Neural cell (in vitro differentiated cells): ENCODE data around the gene HOXA5. TPM values are rescaled to one million over a fixed set of nuclear protein-coding genes. Genes with fewer than 3 reads are reported as not detected.

Source experiments
- H2AFZ ChIP-seq: fragments of 200-600, 300-800 bp; sonication (generic), shearing (Covaris generic); 2 replicates; pipeline ENCODE4 v1.6.0; 2014; ENCODE audit warnings: low read depth, mild to moderate bottlenecking, antibody characterized with exemption, low read length, moderate library complexity
- H3F3A ChIP-seq: fragments of 200-600 bp; shearing (Covaris generic); 2 replicates; pipeline ENCODE4 v1.6.1; 2016; ENCODE audit warnings: mild to moderate bottlenecking, moderate library complexity, mixed read lengths, antibody characterized with exemption, low read length; ENCODE audit not compliant: insufficient read depth, poor library complexity, severe bottlenecking
- H3K27ac ChIP-seq: fragments of 200-600, 300-800 bp; sonication (generic), shearing (Covaris generic); 2 replicates; pipeline ENCODE4 v1.5.1; 2014; ENCODE audit warnings: mild to moderate bottlenecking, low read length, moderate library complexity
- H3K27me3 ChIP-seq: fragments of 300-800, 200-600 bp; sonication (generic), shearing (Covaris generic); 2 replicates; pipeline ENCODE4 v1.6.0; 2014; ENCODE audit warnings: mild to moderate bottlenecking, low read depth, low read length, moderate library complexity; ENCODE audit not compliant: insufficient read depth
- H3K36me3 ChIP-seq: fragments of 300-800, 200-600 bp; sonication (generic), shearing (Covaris generic); 2 replicates; pipeline ENCODE4 v1.5.1; 2014; ENCODE audit warnings: mild to moderate bottlenecking, antibody characterized with exemption, low read length, moderate library complexity; ENCODE audit not compliant: insufficient read depth
- H3K4me2 ChIP-seq: fragments of 300-800, 200-600 bp; sonication (generic), shearing (Covaris generic); 2 replicates; pipeline ENCODE4 v1.6.0; 2014; ENCODE audit warnings: mild to moderate bottlenecking, low read length
- H3K4me3 ChIP-seq: fragments of 300-800, 200-600 bp; sonication (generic), shearing (Covaris generic); 2 replicates; pipeline ENCODE4 v1.5.1; 2014; ENCODE audit warnings: mild to moderate bottlenecking, low read length, moderate library complexity
- H3K79me2 ChIP-seq: fragments of 200-600 bp; shearing (Covaris generic); replicated peaks from 2 replicates; pipeline ENCODE4 v1.6.0; 2014; ENCODE audit warnings: mild to moderate bottlenecking, low read length, moderate library complexity; ENCODE audit not compliant: insufficient read depth
- H3K9ac ChIP-seq: fragments of 300-800, 200-600 bp; sonication (generic), shearing (Covaris generic); 2 replicates; pipeline ENCODE4 v1.6.1; 2016; ENCODE audit warnings: mild to moderate bottlenecking, low read length, mixed read lengths
- H3K9me2 ChIP-seq: fragments of 200-600 bp; shearing (Covaris generic); 2 replicates; pipeline ENCODE4 v1.6.1; 2016; ENCODE audit warnings: mild to moderate bottlenecking, low read length, mixed read lengths; ENCODE audit not compliant: insufficient read depth
- H3K9me3 ChIP-seq: fragments of 200-600, 300-800 bp; sonication (generic), shearing (Covaris generic); 2 replicates; pipeline ENCODE4 v1.6.1; 2016; ENCODE audit warnings: mild to moderate bottlenecking, mixed run types, low read length, moderate library complexity, mixed read lengths
- H4K20me1 ChIP-seq: fragments of 200-600 bp; shearing (Covaris generic); 2 replicates; pipeline ENCODE4 v1.6.1; 2016; ENCODE audit warnings: mild to moderate bottlenecking, mixed run types; ENCODE audit not compliant: insufficient read depth
- CTCF ChIP-seq: fragments of 450-650 bp; IDR thresholded peaks from 2 replicates; pipeline ENCODE4 v1.5.1; 2014; ENCODE audit warnings: antibody characterized with exemption, mild to moderate bottlenecking, moderate library complexity; ENCODE audit not compliant: poor library complexity, severe bottlenecking
- EP300 ChIP-seq: fragments of 450-650 bp; conservative IDR thresholded peaks from 2 replicates; pipeline ENCODE4 v1.6.1; 2014; ENCODE audit warnings: antibody characterized with exemption, mild to moderate bottlenecking, moderate library complexity; ENCODE audit not compliant: poor library complexity, severe bottlenecking
- EZH2 ChIP-seq: fragments of 200-600, 300-800 bp; shearing (Covaris generic), sonication (generic); IDR thresholded peaks from 2 replicates; pipeline ENCODE4 v1.6.1; 2014; ENCODE audit warnings: antibody characterized with exemption, low read length, borderline replicate concordance, mild to moderate bottlenecking; ENCODE audit not compliant: insufficient read depth, poor library complexity, severe bottlenecking
- MXI1 ChIP-seq: fragments of 450-650 bp; conservative IDR thresholded peaks from 2 replicates; pipeline ENCODE4 v1.6.1; 2014; ENCODE audit warnings: antibody characterized with exemption, mild to moderate bottlenecking; ENCODE audit not compliant: poor library complexity, severe bottlenecking
- POLR2AphosphoS5 ChIP-seq: IDR thresholded peaks from 2 replicates; pipeline ENCODE4 v1.6.1; 2012
- RAD21 ChIP-seq: fragments of 450-650 bp; conservative IDR thresholded peaks from 2 replicates; pipeline ENCODE4 v1.6.1; 2014; ENCODE audit warnings: antibody characterized with exemption, mild to moderate bottlenecking, moderate library complexity
- REST ChIP-seq: IDR thresholded peaks from 2 replicates; pipeline ENCODE4 v1.6.1; 2012; ENCODE audit warnings: borderline replicate concordance
- SMC3 ChIP-seq: fragments of 450-650 bp; conservative IDR thresholded peaks from 2 replicates; pipeline ENCODE4 v1.6.1; 2014; ENCODE audit warnings: antibody characterized with exemption, mild to moderate bottlenecking, moderate library complexity; ENCODE audit not compliant: poor library complexity
- TAF1 ChIP-seq: IDR thresholded peaks from 2 replicates; pipeline ENCODE4 v1.6.1; 2012; ENCODE audit warnings: low read depth
- polyA plus RNA-seq: library from polyadenylated mRNA; depleted of rRNA; stranded (reverse); fragments of >200 nt; gene quantifications from 2 replicates; pipeline ENCODE4 v1.2.3, GENCODE V29; 2014

HOXA5 gene
- polyA plus RNA-seq, 1 donor from 2014 or later, result not detected

GRCh38 chr7:27111042-27111750, 32.3 kb downstream of the HOXA5 start:
- no peaks in the 10 kb centered on the region for H3K9me2 ChIP-seq
- H3K4me2 ChIP-seq, result no peak overlapping the region
- H3K79me2 ChIP-seq, result no peaks in the 10 kb centered on the region
- no peaks in the 10 kb centered on the region for H3K36me3 ChIP-seq
- H3K27ac ChIP-seq, result no peak overlapping the region
- no peak overlapping the region for H3K4me3 ChIP-seq
- no peak overlapping the region for H3K9ac ChIP-seq
- no peaks in the 10 kb centered on the region for H3F3A ChIP-seq
- H3K27me3 ChIP-seq, result peaks cover 96% of the 10 kb centered on the region
- no peaks in the 10 kb centered on the region for H4K20me1 ChIP-seq
- H2AFZ ChIP-seq, result no peak overlapping the region
- no peaks in the 10 kb centered on the region for H3K9me3 ChIP-seq
- no peak for TF ChIP-seq REST
- TF ChIP-seq EP300, result no peak
- no peak for TF ChIP-seq RAD21
- no peak for TF ChIP-seq EZH2
- no peak for TF ChIP-seq CTCF
- no peak for TF ChIP-seq TAF1
- TF ChIP-seq POLR2AphosphoS5, result no peak
- TF ChIP-seq MXI1, result no peak
- no peak for TF ChIP-seq SMC3

- H3K27ac ChIP-seq, result no peak overlapping the region
- H3K9me2 ChIP-seq, result no peaks in the 10 kb centered on the region
- H3K27me3 ChIP-seq, result peaks cover 96% of the 10 kb centered on the region
- H3K4me2 ChIP-seq, result no peak overlapping the region
- no peaks in the 10 kb centered on the region for H3K36me3 ChIP-seq
- TF ChIP-seq REST (no peak), EZH2 (peak; percentile 13), MXI1 (no peak)
- no peaks in the 10 kb centered on the region for H3F3A ChIP-seq
- no peaks in the 10 kb centered on the region for H4K20me1 ChIP-seq
- no peak overlapping the region for H3K9ac ChIP-seq
- no peaks in the 10 kb centered on the region for H3K79me2 ChIP-seq
- no peaks in the 10 kb centered on the region for H3K9me3 ChIP-seq
- no peak overlapping the region for H2AFZ ChIP-seq
- H3K4me3 ChIP-seq, result no peak overlapping the region
Observed at GRCh38 chr7:27110186-27111031, 33.1 kb downstream of the HOXA5 start.
